IPS DF 6.9 (cell line): ENCODE measurements around the gene PRKAR1B.
"Not testable (repeated sequence)": the region's sequence is repeated elsewhere in the genome, so short reads cannot be mapped to it uniquely, and the experiment has no call there.

Experiments
- DNase-seq: peaks from one replicate; pipeline ENCODE4 v3.0.0-alpha.2; 2013; ENCODE audit warnings: low read depth, low spot score
- H3K27ac ChIP-seq: one replicate; pipeline ENCODE4 v1.5.1; 2013; ENCODE audit warnings: low read length, control low read depth
- H3K27me3 ChIP-seq: 2 replicates; pipeline ENCODE4 v1.6.1; 2013; ENCODE audit warnings: mild to moderate bottlenecking, low read length; ENCODE audit not compliant: control insufficient read depth, insufficient read depth
- H3K36me3 ChIP-seq: 2 replicates; pipeline ENCODE4 v1.6.1; 2013; ENCODE audit warnings: low read length; ENCODE audit not compliant: control insufficient read depth, insufficient read depth
- H3K4me1 ChIP-seq: 2 replicates; pipeline ENCODE4 v1.6.1; 2013; ENCODE audit warnings: low read length; ENCODE audit not compliant: control insufficient read depth, insufficient read depth
- H3K4me3 ChIP-seq: 2 replicates; pipeline ENCODE4 v1.5.1; 2013; ENCODE audit warnings: mild to moderate bottlenecking, low read length
- H3K9me3 ChIP-seq: 2 replicates; pipeline ENCODE4 v1.6.1; 2013; ENCODE audit warnings: low read length, inconsistent platforms; ENCODE audit not compliant: control insufficient read depth, insufficient read depth
- WGBS: extraction: QIAGEN DNeasy Blood & Tissue Kit; methylation state at CpG from one replicate; pipeline ENCODE4 v1.1.7; 2013; ENCODE audit warnings: mixed read lengths, missing lambda C conversion rate; ENCODE audit not compliant: insufficient read length, insufficient coverage; 5-methylcytosine and 5-hydroxymethylcytosine counted together

The PRKAR1B gene

DNA sequence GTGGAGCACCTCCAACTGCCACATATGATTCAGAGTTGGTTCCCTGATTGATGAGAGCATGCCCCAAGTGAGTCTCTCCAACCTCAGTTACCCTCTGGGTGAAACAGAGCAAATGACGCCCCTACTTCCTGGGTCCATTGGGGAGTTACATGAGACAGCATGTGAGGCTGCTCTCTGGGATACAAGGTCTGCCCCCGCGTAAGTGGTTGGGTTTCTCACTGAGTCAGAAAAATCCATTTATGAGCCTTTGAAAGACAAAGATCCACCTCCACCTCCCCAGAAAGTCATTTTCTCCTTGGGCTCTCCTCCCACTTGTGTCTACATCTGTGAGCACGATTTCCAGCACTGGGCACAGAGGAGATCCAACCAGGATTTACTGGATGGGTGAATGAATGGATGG, 71.3 kb downstream of the PRKAR1B start:
- Histone ChIP-seq H3K4me1 (no peaks in the 10 kb centered on the region), H3K9me3 (no peaks in the 10 kb centered on the region; the same call in 1 of the 2 replicates), H3K27me3 (no peaks in the 10 kb centered on the region), H3K4me3 (no peak overlapping the region), H3K27ac (no peak overlapping the region), H3K36me3 (0 out of 2 replicates have a peak, but pooled peaks cover 2% of the 10 kb centered on the region)
- no CpG with 5 or more reads among the region's 4 CpGs for WGBS
- DNase-seq, result no peak

DNA sequence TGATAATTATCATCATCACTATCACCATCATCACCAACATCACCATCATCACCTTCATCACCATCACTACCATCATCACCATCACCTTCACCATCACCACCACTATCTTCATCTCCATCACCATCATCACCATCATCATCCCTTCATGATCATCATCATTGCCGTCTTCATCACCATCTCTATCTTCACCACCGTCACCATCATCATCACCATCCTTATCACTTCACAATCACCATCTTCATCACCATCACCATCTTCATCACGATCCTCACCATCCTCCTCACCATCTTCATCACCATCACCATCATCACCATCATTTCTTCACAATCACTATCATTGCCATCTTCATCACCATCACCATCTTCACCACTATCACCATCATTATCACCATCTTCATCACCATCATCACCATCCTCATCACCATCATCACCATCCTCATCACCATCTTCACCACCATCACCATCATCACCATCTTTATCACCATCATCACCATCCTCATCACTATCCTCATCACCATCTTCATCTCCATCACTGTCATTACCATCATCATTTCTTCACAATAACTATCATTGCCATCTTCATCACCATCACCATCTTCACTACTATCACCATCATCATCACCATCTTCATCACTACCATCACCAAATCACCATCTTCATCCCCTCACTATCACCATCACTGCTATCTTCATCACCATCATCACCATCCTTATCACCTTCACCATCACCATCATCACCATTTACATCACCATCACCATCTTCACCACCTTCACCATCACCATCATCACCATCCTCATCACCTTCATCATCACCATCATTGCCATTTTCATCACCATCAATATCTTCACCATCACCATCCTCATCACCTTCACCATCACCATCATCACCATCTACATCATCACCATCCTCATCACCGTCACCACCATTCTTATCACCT, 73.0 kb downstream of the PRKAR1B start:
- no peak for DNase-seq
- H3K4me1 ChIP-seq, result no peaks in the 10 kb centered on the region
- H3K9me3 ChIP-seq, result no peaks in the 10 kb centered on the region; the same call in 1 of the 2 replicates
- 100% methylated on average over 4 of the region's 4 CpGs for WGBS
- no peak overlapping the region for H3K4me3 ChIP-seq
- no peak overlapping the region for H3K27ac ChIP-seq
- H3K36me3 ChIP-seq, result no peaks in the 10 kb centered on the region
- H3K27me3 ChIP-seq, result no peaks in the 10 kb centered on the region

DNA sequence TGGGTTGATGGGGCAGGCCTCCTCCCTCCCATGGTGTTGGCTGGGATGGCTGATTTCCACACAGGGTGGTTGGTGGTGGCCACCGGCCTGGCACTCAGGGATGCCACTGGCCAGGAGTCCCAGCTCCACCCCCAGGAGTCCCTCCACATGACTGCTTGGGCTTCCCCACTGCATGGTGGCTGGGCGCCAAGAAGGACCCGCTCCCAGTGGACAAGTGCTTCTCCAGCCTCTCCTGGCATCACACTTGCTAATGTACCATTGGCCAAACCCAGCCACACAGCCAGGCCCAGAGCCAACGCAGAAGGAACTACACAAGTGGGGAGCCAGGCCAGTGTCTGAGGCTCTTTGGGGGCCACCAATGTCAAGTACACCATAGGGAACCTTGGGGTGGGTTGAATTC, 74.2 kb downstream of the PRKAR1B start:
- WGBS, result no CpG with 5 or more reads among the region's 4 CpGs
- DNase-seq, result no peak
- no peaks in the 10 kb centered on the region for H3K36me3 ChIP-seq
- no peaks in the 10 kb centered on the region; the same call in 1 of the 2 replicates for H3K9me3 ChIP-seq
- no peaks in the 10 kb centered on the region for H3K27me3 ChIP-seq
- H3K27ac ChIP-seq, result no peak overlapping the region
- no peaks in the 10 kb centered on the region for H3K4me1 ChIP-seq
- no peak overlapping the region for H3K4me3 ChIP-seq

DNA sequence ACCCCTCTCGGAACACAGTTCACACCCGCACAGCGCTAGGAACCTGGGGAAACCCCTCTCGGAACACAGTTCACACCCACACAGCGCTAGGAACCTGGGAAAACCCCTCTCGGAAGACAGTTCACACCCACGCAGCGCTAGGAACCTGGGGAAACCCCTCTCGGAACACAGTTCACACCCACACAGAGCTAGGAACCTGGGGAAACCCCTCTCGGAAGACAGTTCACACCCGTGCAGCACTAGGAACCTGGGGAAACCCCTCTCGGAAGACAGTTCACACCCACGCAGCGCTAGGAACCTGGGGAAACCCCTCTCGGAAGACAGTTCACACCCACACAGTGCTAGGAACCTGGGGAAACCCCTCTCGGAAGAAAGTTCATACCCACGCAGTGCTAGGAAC, 74.9 kb downstream of the PRKAR1B start:
- H3K27ac ChIP-seq, H3K9me3 ChIP-seq, H3K4me3 ChIP-seq, H3K36me3 ChIP-seq, DNase-seq, H3K4me1 ChIP-seq, H3K27me3 ChIP-seq: not testable (repeated sequence)
- WGBS, result no CpG with 5 or more reads among the region's 17 CpGs

DNA sequence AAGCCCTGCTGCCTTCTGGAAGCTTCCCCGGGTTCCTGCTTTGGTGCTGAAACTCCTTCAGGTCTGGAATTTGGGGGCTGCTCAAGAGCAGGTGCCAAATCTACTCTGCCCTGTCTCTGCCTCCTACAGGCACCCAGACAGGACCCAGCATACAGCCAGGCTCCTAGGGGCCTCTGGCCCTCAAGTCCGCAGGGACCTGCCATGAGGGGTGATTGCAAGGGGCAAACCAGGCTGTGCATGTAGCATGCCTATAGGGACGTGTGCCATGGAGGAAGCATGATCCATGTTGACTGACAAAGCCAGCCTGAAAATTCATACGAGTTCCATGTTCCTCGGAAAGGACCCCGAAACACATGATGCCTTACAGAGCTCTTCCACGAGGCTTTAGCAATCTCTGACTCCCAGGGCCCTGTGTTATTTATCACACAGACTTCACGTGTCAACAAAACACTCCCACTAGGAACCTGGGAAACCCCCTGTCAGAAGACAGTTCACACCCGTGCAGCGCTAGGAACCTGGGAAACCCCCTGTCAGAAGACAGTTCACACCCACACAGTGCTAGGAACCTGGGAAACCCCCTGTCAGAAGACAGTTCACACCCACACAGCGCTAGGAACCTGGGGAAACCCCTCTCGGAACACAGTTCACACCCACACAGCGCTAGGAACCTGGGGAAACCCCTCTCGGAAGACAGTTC, 75.9 kb downstream of the PRKAR1B start:
- Histone ChIP-seq H3K27me3 (no peaks in the 10 kb centered on the region), H3K4me3 (no peak overlapping the region), H3K4me1 (no peaks in the 10 kb centered on the region), H3K36me3 (no peaks in the 10 kb centered on the region), H3K9me3 (no peaks in the 10 kb centered on the region; the same call in 1 of the 2 replicates), H3K27ac (no peak overlapping the region)
- DNase-seq, result no peak
- no CpG with 5 or more reads among the region's 14 CpGs for WGBS

DNA sequence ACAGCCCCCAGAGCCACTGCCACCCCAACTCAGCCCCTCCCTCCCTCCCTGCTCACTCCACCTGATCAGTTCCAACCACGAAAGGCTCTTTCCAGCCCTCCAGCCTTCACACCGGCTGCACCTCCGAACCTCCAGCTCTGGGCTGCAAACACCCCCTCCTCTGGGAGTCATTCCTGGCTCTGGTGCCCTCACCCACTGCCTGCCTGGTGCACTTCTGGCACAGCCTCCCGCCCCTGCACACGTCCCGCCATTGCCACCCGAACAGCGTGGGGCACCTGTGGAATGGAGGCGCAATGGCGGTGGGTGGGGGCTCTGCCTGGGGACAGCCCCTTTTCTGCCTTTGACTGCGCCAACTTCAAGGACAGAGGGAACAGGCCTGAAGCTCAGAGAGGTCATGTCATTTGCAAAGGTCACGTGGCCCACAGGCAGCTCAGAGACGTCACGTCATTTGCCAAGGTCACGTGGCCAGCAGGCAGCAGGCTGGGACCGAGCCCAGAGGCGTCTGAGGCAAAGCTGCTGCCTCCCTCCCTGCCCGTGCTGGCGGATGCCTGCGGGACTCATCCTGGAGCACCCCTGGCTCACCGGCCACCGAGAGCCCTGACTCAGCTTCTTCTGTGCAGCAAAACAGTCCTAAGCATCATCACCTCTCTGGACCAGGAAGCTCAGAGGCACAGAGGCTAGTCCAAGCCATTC, 76.6 kb downstream of the PRKAR1B start:
- Histone ChIP-seq H3K27ac (no peak overlapping the region), H3K36me3 (no peaks in the 10 kb centered on the region), H3K27me3 (no peaks in the 10 kb centered on the region), H3K9me3 (no peaks in the 10 kb centered on the region; the same call in 1 of the 2 replicates), H3K4me3 (no peak overlapping the region), H3K4me1 (no peaks in the 10 kb centered on the region)
- WGBS, result no CpG with 5 or more reads among the region's 22 CpGs
- DNase-seq, result no peak

DNA sequence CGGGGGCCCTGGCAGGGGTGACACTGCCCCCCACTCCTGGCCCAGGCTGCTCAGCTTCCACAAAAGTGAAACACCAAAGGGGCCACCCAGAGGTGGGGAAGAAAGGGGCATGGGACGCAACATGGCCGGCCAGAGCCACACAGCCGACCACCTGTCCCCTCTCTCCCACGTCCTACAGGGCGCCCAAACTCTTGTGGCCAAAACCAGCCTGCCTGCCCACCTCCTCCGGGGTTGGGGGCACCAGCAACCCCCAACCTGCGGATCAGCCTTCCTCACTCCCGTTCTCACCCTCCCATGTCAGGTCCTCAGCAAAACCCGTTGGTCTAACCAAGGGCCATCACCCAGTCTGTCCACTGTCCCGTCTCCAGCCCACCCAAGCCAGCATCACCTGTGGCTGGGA, 80.1 kb downstream of the PRKAR1B start:
- Histone ChIP-seq H3K4me1 (no peaks in the 10 kb centered on the region), H3K9me3 (no peaks in the 10 kb centered on the region), H3K27me3 (no peaks in the 10 kb centered on the region), H3K27ac (no peak overlapping the region), H3K4me3 (no peak overlapping the region), H3K36me3 (no peaks in the 10 kb centered on the region)
- DNase-seq, result no peak
- WGBS, result no CpG with 5 or more reads among the region's 11 CpGs

DNA sequence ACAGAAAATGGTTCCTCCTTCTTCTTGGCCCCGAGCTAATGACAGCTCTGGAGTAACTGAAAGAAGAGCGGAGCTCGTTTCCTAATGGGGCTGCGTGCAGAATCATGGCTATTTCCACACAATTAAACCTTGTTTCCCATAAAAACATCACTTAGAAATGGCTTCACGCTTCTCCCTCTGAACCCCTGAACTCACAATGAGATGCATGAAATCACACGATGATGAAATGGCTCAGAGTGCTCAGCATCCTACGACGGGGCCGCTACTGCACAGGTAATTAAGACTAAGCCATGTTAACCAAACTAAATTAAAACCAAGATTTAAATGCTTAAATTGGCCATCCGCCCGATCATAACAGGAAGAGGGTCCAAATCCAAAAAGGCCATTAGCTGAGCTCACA, 80.6 kb downstream of the PRKAR1B start:
- Histone ChIP-seq H3K27ac (no peak overlapping the region), H3K36me3 (no peaks in the 10 kb centered on the region), H3K9me3 (no peaks in the 10 kb centered on the region), H3K4me3 (no peak overlapping the region), H3K27me3 (no peaks in the 10 kb centered on the region), H3K4me1 (no peaks in the 10 kb centered on the region)
- WGBS, result no CpG with 5 or more reads among the region's 11 CpGs
- DNase-seq, result no peak

DNA sequence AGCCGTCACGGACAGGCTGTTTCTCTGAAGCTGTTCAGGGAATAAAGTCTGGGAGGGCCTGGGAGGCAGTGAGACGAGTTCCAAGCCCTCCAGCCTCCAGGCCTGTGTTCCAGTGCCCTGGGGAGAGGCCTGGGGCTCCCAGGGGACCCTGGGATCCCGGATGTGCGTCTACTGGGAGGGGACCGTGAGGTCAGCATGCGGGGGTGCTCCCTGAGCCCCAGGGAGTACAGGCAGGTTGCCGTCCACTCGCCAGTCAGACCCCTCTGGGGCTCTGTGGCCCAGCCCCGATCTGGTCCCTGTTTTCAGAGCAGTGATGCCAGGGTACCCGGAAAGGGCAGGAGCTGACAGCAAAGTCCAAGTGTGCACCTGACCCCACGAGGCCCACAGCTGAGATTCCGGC, 81.5 kb downstream of the PRKAR1B start:
- no peak for DNase-seq
- Histone ChIP-seq H3K36me3 (no peaks in the 10 kb centered on the region), H3K27ac (no peak overlapping the region), H3K4me3 (no peak overlapping the region), H3K9me3 (no peaks in the 10 kb centered on the region), H3K4me1 (no peaks in the 10 kb centered on the region), H3K27me3 (no peaks in the 10 kb centered on the region)
- WGBS, result no CpG with 5 or more reads among the region's 13 CpGs
